Stimulated activated CD4-positive, alpha-beta T cell treated with anti-CD3 and anti-CD28 coated beads, Interleukin-12 subunit alpha, Interleukin-12 subunit beta, amount 100 ng/mL, for 48 hours (primary cell): ENCODE results near the gene SHPK.
A peak's percentile ranks its signal among the peaks of the same experiment; 100 is the strongest.

Experiments
- DNase-seq, 3 donors: peaks; one replicate each; pipeline ENCODE4 v3.0.0-alpha.2; 2020; ENCODE audit warnings: low read depth in 2 of 3, low spot score in 1 of 3

SHPK gene

DNA sequence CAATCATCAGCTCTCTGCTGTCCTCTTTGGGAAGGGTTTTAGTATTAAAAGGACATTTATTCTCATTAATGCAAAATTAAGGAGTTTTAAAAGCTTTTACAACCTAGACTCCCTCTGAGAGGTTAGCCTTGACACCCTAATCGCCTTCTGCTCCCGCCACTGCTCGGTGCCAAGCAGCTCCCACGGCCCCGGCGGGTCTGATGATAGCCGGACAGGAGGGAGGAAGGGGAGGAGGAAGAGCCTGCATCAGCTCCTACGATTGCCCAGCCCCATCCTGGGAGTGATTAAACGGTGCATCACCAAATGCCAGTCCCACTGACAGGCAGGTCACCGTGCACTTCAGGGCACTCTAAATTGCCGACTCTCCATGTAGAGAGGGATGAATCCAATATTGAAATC lies 8.3 kb downstream of the SHPK start:
- no peak for DNase-seq

DNA sequence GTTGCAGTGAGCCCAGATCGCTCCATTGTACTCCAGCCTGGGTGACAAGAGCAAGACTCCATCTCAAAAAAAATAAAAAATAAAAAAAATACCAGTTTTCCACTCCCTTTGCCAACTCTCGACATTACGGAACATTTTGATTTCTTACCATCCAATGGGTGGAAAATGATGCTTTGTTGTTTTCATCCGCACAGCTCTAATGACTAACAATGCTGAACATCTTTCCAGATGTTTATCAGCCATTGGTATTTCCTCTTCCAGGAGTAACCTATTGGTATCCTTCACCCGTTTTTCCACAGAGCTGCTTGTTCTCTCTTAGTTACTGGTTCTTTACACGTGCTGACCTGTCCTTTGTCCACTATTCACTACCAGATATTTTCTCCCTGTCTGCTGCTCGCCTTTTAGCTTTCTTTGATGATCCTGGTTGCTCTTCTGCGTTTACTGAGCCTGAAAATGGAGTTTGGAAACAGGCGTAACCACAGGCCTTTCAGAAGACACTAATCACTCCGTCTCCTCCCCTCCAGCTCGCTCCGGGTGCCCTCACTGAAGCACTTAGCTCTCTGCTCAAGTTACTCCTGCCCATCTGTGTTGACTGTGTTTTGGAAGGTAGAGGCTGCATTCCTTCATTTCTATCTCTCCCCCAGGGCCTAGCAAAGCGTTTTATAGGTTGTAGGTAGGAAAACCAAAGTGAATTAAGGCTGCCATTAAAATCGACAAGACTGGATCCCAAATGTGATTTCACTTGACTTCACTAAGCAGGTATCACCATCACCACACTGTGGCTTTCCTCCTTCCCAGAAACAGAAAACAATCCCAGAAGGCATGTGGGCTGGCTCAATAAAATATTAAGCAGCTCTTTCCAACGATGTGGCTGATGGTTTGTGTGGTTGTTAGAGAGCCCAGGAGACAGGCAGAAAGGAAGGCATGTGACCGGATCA lies 8.9 kb downstream of the SHPK start:
- DNase-seq: no peak

DNA sequence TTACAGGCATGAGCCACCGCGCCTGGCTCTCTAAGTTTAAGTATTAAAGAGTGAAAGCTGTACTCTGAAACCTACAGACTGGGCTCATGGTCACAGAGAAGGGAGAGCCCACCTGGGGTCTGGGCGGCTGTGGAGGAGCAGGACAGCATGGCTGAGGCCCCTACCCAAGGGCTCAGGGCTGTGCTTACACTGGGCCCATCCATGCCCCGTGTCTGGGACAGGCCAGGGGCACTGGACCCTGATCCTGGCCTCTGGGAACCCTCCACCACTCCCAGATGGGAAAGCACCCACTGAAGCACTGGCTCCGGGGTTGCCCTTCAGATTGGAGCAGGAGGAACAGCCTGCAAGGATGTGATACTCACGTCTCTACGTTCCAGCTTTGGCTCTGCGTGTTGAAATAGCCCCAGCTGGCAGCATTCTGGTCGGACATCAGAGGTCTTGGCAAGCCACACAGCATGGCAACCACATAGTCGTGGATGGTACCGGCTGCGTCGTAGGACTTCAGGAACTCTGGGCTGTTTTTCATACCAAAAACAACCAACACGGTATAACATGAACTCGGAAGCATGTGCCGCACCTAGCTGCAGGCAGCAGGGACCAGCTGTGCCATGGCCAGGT lies 13.0 kb downstream of the SHPK start:
- DNase-seq: no peak

DNA sequence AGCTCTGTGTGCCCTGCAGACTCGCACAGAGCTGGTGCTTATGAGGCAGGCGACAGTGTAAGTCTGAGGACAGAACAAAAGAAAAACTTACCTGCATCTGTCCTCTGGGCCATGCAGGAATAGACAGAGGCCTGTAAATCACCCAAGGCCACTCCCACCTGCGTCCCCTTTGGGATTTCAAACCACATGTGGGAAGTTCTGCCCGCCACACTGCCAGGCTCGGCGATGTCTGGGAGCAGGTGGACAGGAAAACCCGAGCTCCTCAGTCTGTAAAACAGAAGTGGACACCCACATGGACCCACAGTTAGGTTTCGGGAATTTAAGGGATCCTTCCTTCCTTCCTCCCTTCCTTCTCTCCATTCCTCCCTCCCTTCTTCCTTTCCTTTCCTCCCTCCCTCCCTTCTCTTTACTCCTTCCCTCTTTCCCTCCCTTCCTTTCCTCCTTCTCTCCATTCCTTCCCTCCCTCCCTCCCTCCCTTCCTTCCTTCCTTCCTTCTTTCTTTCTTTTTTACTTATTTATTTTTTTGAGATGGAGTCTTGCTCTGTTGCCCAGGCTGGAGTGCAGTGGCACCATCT lies 14.8 kb downstream of the SHPK start:
- no peak for DNase-seq

DNA sequence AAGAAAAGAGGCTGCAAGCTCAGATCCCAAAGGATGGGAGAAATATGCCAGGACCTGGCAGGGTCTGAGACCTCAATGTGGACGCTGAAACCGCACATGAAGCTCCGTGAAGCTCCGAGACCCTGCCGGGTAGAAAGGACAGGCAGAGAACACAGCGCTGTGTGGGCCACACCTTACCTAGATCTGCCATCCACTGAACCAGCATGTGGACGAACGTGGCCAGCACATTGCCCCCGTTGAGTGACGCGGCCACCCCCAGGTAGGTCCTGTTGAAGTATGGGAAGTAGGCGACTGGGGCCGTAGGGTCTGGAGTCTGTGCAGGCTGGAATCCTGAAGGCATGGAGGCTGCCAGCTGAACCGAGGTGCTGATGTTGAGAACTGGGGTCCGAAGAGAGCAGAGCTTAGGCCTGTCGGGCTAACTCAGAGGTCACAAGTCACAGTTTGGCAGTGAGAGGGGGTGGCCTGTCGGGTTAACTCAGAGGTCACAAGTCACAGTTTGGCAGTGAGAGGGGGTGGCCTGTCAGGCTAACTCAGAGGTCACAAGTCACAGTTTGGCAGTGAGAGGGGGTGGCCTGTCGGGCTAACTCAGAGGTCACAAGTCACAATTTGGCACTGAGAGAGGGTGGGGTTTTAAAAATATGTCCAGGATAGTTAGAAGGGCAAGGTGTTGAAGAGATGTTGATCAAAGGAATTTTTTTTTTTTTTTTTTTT lies 20.7 kb downstream of the SHPK start:
- DNase-seq: no peak

DNA sequence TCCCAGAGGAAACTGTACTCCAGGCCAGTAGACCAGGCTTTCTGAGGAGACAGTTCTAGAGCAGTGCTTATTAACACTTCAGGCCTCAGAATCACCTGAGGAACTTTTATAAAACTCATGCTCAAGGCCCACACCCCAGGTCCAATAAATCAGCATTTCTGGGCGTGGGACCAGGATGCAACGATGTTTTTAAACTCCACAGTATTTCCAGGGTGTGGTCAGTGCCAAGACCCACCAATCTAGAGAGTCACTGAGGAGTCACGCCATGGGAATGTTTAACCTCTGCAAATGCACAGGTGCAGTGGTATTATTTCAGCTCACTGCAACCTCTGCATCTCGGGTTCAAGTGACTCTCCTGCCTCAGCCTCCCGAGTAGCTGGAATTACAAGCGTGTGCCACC lies 22.9 kb downstream of the SHPK start:
- DNase-seq: no peak

DNA sequence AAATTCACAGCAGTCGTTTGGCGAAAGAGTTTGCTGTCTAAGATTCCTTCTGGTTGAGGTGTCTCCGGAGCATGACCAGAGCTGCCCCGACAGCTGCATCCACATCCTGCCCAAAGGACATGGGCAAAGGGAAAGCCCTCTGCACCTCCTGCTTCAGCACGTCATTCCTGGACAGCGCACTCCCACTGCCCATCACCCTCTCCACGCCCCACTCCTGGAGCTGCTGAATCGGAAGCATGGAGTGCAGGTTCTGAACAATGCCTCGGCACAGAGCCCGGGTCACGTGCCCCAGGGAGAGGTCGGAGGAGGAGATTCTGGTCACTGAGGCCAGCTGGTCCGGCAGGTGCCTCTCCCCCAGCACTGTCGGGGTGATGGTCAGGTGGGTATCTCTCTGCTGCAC lies 25.5 kb downstream of the SHPK start:
- no peak for DNase-seq

DNA sequence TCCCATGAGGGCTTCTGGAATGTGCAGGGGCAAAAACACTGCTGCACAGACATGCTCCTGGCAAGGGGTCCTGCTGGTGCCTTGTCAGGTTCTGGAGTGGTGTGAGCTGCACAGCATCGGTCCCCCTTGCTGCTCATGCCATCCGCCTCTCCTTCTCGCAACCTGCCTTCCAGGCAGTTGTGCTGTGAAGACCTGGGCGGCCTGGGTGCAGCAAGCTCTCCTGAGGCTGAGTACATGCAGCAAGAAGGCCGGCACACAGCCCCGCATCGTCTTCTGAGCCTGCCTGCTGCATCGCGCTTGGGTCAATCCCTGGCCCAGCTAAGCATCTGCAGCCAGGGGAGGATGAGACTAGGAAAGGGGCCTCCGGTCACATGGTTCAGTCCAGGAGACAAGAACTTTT lies 26.4 kb downstream of the SHPK start:
- DNase-seq: no peak

DNA sequence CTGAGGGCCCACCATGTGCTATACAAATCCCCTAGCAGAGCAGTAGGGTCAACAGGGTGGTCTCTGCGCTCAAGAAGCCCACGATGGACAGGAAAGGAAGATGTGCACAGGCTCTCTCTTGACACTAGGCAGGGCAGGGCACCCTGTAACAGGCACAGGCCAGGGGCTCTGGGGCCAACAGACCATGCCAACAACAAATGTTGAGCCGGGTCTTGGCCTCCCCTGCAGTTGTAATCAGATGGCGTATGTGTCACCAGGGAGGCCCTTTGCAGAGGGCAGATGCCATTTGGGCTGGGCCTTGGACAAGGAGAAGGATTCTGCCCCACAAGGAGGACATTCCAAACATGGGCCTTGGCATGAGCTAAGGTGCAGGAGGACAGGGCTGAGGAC lies 32.2 kb downstream of the SHPK start:
- no peak for DNase-seq

DNA sequence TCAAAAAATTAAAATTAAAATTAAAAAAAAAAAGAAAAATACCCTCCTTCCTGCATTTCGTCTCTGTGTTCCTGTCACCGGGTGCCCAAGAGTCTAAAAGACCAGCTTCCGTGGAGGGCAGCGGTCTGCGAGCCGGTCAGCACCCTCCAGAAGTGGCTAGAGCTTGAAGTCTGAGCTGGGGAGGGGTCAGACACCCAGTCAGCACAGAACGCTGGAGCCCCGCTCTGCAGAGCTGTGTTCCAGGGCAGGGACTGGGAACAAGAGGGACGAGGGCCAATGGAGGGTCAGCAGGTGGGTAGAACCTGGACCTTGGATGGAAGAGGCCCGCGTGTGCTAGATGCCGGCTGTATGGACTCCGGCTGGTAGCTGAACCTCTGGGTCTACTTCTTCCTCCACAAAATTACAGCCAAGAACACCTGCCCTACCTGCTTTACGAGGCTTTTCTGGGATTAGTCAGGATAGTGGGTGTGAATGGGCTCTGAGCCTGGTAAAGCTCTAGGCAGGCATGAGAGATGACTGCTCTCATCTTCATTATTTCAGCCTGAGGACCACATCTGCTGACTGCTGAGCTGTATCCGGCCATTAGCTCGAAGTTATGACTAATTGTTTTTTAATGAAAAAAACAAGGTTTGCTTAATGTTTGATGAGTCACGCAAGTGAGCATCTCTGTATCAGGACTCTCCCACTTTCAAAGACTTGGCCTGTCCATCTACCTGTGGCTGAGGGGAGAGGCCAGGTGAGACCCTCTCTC lies 32.8 kb downstream of the SHPK start:
- no peak for DNase-seq

DNA sequence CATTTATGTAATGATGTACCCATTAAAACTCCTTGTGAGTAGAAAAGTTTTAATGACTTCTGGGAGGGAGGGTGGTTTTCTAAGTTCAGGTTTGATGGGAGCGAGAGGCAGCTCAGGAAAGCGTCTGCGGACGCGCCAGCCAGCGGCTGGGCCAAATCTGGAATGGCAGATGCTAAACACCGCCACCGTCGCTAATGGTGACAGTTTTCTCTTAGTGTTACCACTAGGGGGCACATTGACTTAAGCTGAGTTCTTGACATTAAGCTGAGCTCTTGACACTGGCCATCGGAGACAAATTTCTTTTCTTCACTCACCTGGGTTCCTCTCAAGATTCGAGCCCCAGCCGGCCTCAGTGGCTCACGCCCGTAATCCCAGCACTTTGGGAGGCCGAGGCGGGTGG lies 33.6 kb downstream of the SHPK start:
- DNase-seq: peak; percentile 2 to 21 (median 6)

DNA sequence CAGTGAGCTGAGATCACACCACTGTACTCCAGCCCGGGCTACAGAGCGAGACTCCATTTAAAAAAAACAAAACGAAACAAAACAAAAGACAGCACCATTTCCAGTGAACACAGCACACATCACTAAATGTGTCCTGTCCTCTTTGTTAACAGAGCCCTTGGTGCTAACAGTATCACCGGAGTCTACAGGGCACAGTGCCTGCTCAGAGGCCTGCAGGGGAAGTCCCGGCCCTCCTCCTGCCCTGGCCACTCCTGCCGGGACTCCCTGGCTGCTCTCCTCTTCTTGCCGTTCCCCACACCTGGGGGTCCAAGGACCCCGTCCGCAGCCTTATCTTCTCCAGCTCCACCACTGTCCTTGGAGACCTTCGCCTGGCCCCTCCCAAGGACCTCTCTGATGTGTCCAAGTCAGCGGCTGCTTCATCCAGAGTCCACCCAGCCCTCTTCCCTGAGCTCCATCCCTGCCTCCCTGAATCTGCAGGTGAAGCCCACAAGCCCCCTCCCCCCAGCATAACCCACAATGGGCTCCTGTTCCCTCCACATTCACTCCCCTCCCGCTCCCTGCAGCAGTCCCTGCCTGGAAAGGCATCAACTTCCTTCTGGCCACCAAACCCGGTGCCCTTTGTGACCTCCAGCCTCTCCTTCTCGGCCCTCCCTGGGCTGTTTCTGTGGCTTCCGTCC lies 35.4 kb downstream of the SHPK start:
- no peak for DNase-seq

DNA sequence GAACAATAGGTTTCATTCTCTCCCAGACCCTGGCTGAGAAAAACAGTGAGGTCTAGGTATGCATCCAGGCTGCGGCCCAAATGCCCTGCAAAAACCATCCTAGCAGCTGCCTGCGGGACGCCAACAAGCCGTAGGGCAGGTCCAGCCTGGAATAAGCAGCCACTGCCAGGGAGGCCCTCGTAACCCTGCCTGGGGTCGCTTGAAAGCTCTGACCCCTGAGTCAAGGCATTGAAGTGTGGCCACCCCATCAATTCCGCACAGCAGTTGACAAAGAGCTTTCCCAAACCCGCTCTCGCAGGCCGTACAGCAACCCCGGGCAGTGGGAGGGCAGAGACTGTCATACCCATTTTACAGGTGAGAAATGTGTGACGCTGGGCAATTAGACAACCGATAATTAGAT lies 38.0 kb downstream of the SHPK start:
- DNase-seq: no peak

DNA sequence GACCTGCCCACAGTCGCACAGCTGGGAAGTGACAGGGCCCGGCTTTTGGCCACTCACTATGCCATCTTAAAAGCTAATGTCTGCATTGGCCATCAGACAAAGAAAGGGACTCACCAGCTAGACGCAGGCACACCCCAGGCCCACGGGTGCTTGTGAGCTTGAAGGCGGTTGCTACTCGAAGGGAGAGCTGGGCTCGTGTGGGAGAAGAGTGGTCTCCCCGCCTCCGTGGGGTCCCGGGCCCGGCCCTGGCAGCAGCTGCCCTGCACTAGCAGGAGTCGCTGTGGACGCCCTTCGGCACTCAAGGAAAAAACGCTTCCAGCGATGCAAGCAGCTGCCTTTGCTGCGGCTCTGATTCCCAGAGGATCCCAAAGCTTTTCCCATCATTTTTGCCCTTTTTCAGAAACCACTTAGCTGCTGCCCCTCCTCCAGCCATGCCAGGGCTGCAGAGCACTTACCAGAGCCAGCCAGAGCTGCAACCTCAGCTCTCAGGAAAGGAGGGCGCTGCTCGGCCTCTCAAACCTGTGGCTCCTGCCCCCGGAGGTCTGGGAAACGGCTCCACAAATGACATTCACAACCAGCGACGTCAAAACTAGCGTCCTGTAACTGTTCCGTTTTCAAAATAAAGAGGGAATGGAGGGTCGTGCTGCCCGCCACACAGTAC lies 39.1 kb downstream of the SHPK start:
- no peak for DNase-seq

DNA sequence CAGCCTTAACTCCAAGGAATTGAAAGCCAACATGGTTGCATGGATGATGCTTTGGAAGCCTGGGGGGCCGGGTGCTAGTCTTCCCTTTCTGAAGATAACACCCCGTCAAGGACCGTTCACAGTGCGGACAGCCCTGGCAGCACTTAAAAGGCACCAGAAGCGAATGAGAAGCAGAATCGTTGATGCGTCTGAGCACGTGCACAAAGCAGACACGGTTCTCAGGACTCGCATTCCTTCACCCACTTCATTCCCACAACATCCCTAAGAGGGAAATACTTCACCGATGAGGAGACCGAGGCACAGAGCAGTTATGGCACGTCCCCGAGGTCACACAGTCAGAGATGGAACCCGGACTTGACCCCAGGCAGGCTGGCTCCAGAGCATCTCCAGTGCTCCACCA lies 41.1 kb downstream of the SHPK start:
- DNase-seq: no peak

DNA sequence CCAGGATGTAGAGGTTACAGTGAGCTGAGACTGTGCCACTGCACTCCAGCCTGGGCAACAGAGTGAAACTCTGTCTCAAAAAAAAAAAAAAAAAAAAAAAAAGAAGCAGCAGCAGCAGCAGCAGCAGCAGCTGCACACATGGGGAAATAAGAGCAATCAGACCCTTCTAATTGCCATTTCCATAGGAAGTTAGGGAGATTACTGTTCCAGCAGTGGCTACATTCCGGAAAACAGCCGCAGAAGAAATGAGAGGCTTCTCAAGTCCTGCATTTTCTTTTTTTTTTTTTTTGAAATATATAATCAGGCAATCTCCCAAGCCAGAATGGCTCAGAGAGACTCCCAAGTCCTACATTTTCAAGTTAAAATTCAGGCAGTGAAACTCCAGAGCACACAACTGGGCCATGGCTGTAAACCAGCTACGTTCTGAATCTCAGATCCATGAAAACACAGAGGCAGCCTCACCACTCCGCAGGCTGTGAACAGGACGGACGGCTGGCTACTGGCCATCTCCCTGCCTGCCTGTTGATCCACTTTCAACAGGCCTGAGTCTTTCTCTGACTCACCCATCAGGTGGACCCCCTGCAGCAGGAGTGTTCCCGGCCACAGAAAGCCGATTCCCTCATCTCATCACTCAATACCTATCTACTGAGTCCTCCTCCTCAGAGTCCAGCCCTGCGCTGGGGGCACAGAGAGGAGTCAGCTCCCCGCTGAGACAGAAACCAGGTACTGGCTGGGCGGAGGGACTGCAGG lies 41.8 kb downstream of the SHPK start:
- DNase-seq: no peak

DNA sequence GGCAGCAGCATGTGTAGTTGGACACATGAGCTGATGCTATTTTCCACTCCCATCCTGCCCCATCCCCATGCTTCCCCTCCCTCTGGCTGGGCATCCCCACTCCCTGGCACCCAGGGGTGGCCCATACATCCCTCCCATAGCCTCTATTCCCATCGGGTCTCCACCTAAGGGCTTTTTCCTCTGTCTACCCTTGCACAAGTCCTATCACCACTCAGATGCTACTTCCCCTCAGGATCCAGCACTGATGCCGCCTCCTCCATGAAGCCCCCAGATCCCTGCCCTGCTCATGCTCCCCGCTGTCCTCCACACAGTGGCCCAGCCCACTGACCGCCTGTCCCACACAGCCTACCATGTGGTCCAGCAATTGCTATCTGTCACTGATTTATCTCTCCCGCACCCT lies 42.7 kb downstream of the SHPK start:
- no peak for DNase-seq

DNA sequence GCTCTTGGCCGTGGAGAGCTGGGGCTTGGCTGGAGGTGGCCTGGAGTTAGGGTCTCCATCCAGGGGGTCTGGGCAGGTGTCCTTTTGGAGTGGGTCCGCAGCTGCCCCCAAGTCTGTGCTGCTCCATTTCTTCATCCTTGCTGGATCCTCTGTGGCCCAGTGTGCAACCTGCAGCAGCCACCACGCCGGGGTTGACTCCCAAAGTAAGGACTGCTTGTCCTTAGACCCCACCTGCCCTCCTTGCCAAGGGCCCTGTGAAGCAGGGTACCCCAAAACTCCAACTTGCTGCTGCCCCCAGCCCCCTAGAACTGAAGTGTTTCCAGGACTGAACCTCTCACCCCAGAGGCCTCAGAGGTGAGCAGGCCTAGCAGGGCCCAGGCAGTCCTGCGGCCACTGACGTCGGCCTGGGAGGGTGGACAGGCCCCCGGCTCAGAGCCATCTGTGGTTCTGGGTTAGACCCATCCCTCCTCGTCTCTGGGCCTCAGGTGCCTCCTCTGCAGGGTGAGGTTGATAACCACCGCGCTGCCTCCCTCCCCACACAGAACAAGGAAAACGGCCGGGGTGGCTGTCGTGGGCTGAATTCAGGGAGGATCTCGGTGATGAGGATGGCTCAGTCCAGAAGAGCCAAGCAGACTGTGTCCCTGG lies 43.7 kb downstream of the SHPK start:
- no peak for DNase-seq

DNA sequence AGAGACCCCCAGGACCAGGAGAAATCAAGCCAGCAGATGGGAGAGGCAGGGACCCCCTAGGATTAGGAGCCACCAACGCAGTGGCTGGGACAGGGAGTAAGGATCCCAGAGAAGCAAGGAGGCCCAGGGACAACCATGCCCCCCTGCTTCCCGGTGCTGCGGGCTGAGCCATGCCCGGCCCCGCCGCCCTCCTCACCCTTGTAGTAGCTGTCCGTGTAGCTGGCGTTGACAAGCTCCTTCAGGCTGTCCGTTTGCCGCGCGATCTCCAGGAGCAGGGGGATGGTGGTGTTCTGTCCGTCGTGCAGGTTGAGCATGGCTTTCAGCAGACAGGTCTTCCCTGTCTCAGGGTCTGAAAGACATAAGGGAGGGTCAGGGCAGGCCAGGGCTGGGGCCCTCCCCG lies 45.3 kb downstream of the SHPK start:
- DNase-seq: no peak
